Measurements from ENCODE around the gene IQGAP1.

- TF ChIP-seq POLR2A (IDR thresholded peaks at IDR 0.05): no peak
- no peak for TF ChIP-seq POLR2AphosphoS5 (IDR thresholded peaks at IDR 0.05)
- TF ChIP-seq CTCF (IDR thresholded peaks at IDR 0.05): no peak
Observed at GRCh38 chr15:90394748-90395442, 6.9 kb downstream of the IQGAP1 start.
